WERI-Rb-1 (cell line): ENCODE measurements around the gene ZHX3.
"Not testable (repeated sequence)": the region's sequence is repeated elsewhere in the genome, so short reads cannot be mapped to it uniquely, and the experiment has no call there.

Source experiments
- DNase-seq: peaks from one replicate; pipeline ENCODE4 v3.0.0-alpha.2; 2020
- H3K27ac ChIP-seq: fragments of 250-450 bp; sonication (Bioruptor Pico); 2 replicates; pipeline ENCODE4 v1.5.1; 2020; ENCODE audit warnings: mild to moderate bottlenecking, moderate library complexity
- H3K27me3 ChIP-seq: fragments of 250-450 bp; sonication (Bioruptor Pico); 2 replicates; pipeline ENCODE4 v1.5.1; 2021; ENCODE audit warnings: mild to moderate bottlenecking, low read depth, moderate library complexity; ENCODE audit not compliant: insufficient read depth, severe bottlenecking
- H3K36me3 ChIP-seq: fragments of 250-450 bp; sonication (Bioruptor Pico); 2 replicates; pipeline ENCODE4 v1.5.1; 2020; ENCODE audit warnings: mild to moderate bottlenecking, moderate library complexity
- H3K4me3 ChIP-seq: 2 replicates; pipeline ENCODE4 v1.5.1; 2011; ENCODE audit warnings: low read depth, mild to moderate bottlenecking, control low read depth, low read length
- H3K9me3 ChIP-seq: fragments of 250-450 bp; sonication (Bioruptor Pico); 2 replicates; pipeline ENCODE4 v1.5.1; 2021; ENCODE audit warnings: mild to moderate bottlenecking, moderate library complexity; ENCODE audit not compliant: severe bottlenecking
- CTCF ChIP-seq: IDR thresholded peaks from 2 replicates; pipeline ENCODE4 v1.5.1; 2011; ENCODE audit warnings: low read depth, mild to moderate bottlenecking, control low read depth, inconsistent platforms, low read length

Gene ZHX3

GRCh38 chr20:41320441-41320840, 2.9 kb upstream of the ZHX3 start:
- DNase-seq, result no peak
- Histone ChIP-seq H3K9me3 (no peaks in the 10 kb centered on the region), H3K27ac (no peak overlapping the region), H3K4me3 (no peak overlapping the region), H3K27me3 (no peaks in the 10 kb centered on the region), H3K36me3 (no peaks in the 10 kb centered on the region)
- no peak for TF ChIP-seq CTCF

- TF ChIP-seq CTCF, result no peak
- H3K4me3 ChIP-seq, result peak overlapping the region; percentile 63
- no peaks in the 10 kb centered on the region for H3K27me3 ChIP-seq
- no peak overlapping the region for H3K27ac ChIP-seq
- DNase-seq, result no peak
- no peaks in the 10 kb centered on the region for H3K36me3 ChIP-seq
- H3K9me3 ChIP-seq, result no peaks in the 10 kb centered on the region
Observed at GRCh38 chr20:41318271-41318649, 729 bp upstream of the ZHX3 start.

GRCh38 chr20:41316602-41317545, 657 bp downstream of the ZHX3 start:
- peak overlapping the region; percentile 90 for H3K27ac ChIP-seq
- peak; percentile 82 for DNase-seq
- H3K9me3 ChIP-seq, result no peaks in the 10 kb centered on the region
- no peaks in the 10 kb centered on the region for H3K27me3 ChIP-seq
- H3K36me3 ChIP-seq, result no peaks in the 10 kb centered on the region; the same call in 1 of the 2 replicates
- no peak for TF ChIP-seq CTCF
- H3K4me3 ChIP-seq, result peak overlapping the region; percentile 68

- no peak overlapping the region for H3K27ac ChIP-seq
- H3K27me3 ChIP-seq, result no peaks in the 10 kb centered on the region
- H3K36me3 ChIP-seq, result no peaks in the 10 kb centered on the region; the same call in 1 of the 2 replicates
- no peak overlapping the region for H3K4me3 ChIP-seq
- no peak for DNase-seq
- H3K9me3 ChIP-seq, result no peaks in the 10 kb centered on the region
- no peak for TF ChIP-seq CTCF
Observed at GRCh38 chr20:41316051-41316450, 1.5 kb downstream of the ZHX3 start.

- TF ChIP-seq CTCF, result no peak
Observed at GRCh38 chr20:41314386-41314785, 3.1 kb downstream of the ZHX3 start.

GRCh38 chr20:41312009-41312408, 5.5 kb downstream of the ZHX3 start:
- not testable (repeated sequence) for H3K27me3 ChIP-seq, H3K36me3 ChIP-seq, H3K9me3 ChIP-seq, H3K4me3 ChIP-seq, DNase-seq, H3K27ac ChIP-seq

More at GRCh38 chr20:41314386-41314785, 3.1 kb downstream of the ZHX3 start:
- Histone ChIP-seq H3K27me3 (no peaks in the 10 kb centered on the region), H3K36me3 (no peaks in the 10 kb centered on the region; the same call in 1 of the 2 replicates), H3K4me3 (no peak overlapping the region), H3K27ac (no peak overlapping the region), H3K9me3 (no peaks in the 10 kb centered on the region)
- DNase-seq, result no peak
